GM18873 (cell line): Measurements from ENCODE around the gene TTC21B.
A peak's percentile ranks its signal among the peaks of the same experiment; 100 is the strongest.

ENCODE experiments used
- ATAC-seq: cut with Tn5 transposase; IDR thresholded peaks from one replicate; pipeline ENCODE4 v1.9.1; 2021; ENCODE audit warnings: mild to moderate bottlenecking, moderate library complexity, moderate number of reproducible peaks; ENCODE audit not compliant: unreplicated experiment, low FRiP score

Gene TTC21B

GRCh38 chr2:165927353-165927752 lies 26.2 kb downstream of the TTC21B start:
- ATAC-seq: no peak

- ATAC-seq: no peak
These were observed 28.6 kb downstream of the TTC21B start for GRCh38 chr2:165924946-165925345.

GRCh38 chr2:165920748-165921147 lies 32.8 kb downstream of the TTC21B start:
- ATAC-seq: no peak

GRCh38 chr2:165913636-165914035 lies 39.9 kb downstream of the TTC21B start:
- no peak for ATAC-seq

- no peak for ATAC-seq
These were observed 41.6 kb downstream of the TTC21B start for GRCh38 chr2:165911981-165912380.

- no peak for ATAC-seq
These were observed 42.3 kb downstream of the TTC21B start for GRCh38 chr2:165911231-165911630.

- ATAC-seq: no peak
These were observed 44.1 kb downstream of the TTC21B start for GRCh38 chr2:165909466-165909865.

GRCh38 chr2:165905854-165906253 lies 47.7 kb downstream of the TTC21B start:
- ATAC-seq: no peak

GRCh38 chr2:165905269-165905668 lies 48.3 kb downstream of the TTC21B start:
- no peak for ATAC-seq

GRCh38 chr2:165904432-165904831 lies 49.1 kb downstream of the TTC21B start:
- ATAC-seq: no peak

- no peak for ATAC-seq
These were observed 50.2 kb downstream of the TTC21B start for GRCh38 chr2:165903406-165903805.

GRCh38 chr2:165902934-165903333 lies 50.6 kb downstream of the TTC21B start:
- no peak for ATAC-seq

GRCh38 chr2:165901620-165902298 lies 51.8 kb downstream of the TTC21B start:
- no peak for ATAC-seq

- ATAC-seq: no peak
These were observed 54.3 kb downstream of the TTC21B start for GRCh38 chr2:165899311-165899710.

- no peak for ATAC-seq
These were observed 55.2 kb downstream of the TTC21B start for GRCh38 chr2:165898381-165898780.

GRCh38 chr2:165897726-165898125 lies 55.9 kb downstream of the TTC21B start:
- peak; percentile 42 for ATAC-seq

- ATAC-seq: no peak
These were observed 56.5 kb downstream of the TTC21B start for GRCh38 chr2:165897074-165897473.

GRCh38 chr2:165895974-165896373 lies 57.6 kb downstream of the TTC21B start:
- ATAC-seq: peak; percentile 99

- no peak for ATAC-seq
These were observed 60.0 kb downstream of the TTC21B start for GRCh38 chr2:165893556-165893955.

- no peak for ATAC-seq
These were observed 61.0 kb downstream of the TTC21B start for GRCh38 chr2:165892526-165892925.

GRCh38 chr2:165891943-165892342 lies 61.6 kb downstream of the TTC21B start:
- no peak for ATAC-seq

GRCh38 chr2:165891345-165891744 lies 62.2 kb downstream of the TTC21B start:
- ATAC-seq: no peak

- ATAC-seq: no peak
These were observed 63.8 kb downstream of the TTC21B start for GRCh38 chr2:165889798-165890197.
